Activated naive CD8-positive, alpha-beta T cell treated with anti-CD3 and anti-CD28 coated beads, Interleukin-2, amount 10 ng/mL, durations not matched to agents 7 days and 5 days (primary cell): Measurements from ENCODE around the gene POLN. TPM values are rescaled to one million over a fixed set of nuclear protein-coding genes. Genes with fewer than 3 reads are reported as not detected.
A peak's percentile ranks its signal among the peaks of the same experiment; 100 is the strongest.

Source experiments
- ATAC-seq: fragments of 150-1000 bp; cut with Tn5 transposase; one replicate; pipeline ENCODE4 v1.10.0; 2021; ENCODE audit warnings: low read depth, moderate library complexity
- POLR2A ChIA-PET: fragments of 350-600 bp; sonication (Branson Sonifier 250); formaldehyde crosslinking; loops from one replicate; lab custom pipeline; 2021; ENCODE audit warnings: antibody characterized with exemption; lab: Charles Lee
- DNase-seq: peaks from one replicate; pipeline ENCODE4 v3.0.0; 2021
- H3K27ac Mint-ChIP-seq: one replicate; pipeline ENCODE4 v1.8.0; 2022; ENCODE audit warnings: mild to moderate bottlenecking, mixed read lengths
- H3K27me3 Mint-ChIP-seq: one replicate; pipeline ENCODE4 v1.8.0; 2022; ENCODE audit warnings: mild to moderate bottlenecking, moderate library complexity, mixed read lengths
- H3K36me3 Mint-ChIP-seq: one replicate; pipeline ENCODE4 v1.8.0; 2021; ENCODE audit warnings: mild to moderate bottlenecking, mixed read lengths
- H3K4me1 Mint-ChIP-seq: one replicate; pipeline ENCODE4 v1.8.0; 2021; ENCODE audit warnings: mixed read lengths
- H3K4me3 Mint-ChIP-seq: one replicate; pipeline ENCODE4 v1.8.0; 2022; ENCODE audit warnings: mild to moderate bottlenecking, moderate library complexity, mixed read lengths
- H3K9me3 Mint-ChIP-seq: one replicate; pipeline ENCODE4 v1.8.0; 2021; ENCODE audit warnings: mixed read lengths
- total RNA-seq, 2 experiments: library from RNA; stranded (reverse); gene quantifications; one replicate each; pipeline ENCODE4 v1.2.3, GENCODE V29; 2021

POLN gene
- total RNA-seq, 2 experiments from 2014 or later = 2.4 to 3.2 TPM

- DNase-seq (peak; percentile 23), ATAC-seq (no peak)
- no peaks in the 10 kb centered on the region for H3K9me3 Mint-ChIP-seq
- H3K36me3 Mint-ChIP-seq = no peaks in the 10 kb centered on the region
- H3K4me3 Mint-ChIP-seq = no peak overlapping the region
- POLR2A ChIA-PET = no interaction called here
- no peaks in the 10 kb centered on the region for H3K27me3 Mint-ChIP-seq
- no peaks in the 10 kb centered on the region for H3K4me1 Mint-ChIP-seq
- no peak overlapping the region for H3K27ac Mint-ChIP-seq
These were observed 174.3 kb downstream of the POLN start for GRCh38 chr4:2067446-2068197.

GRCh38 chr4:2066571-2067445, 175.1 kb downstream of the POLN start:
- no peak overlapping the region for H3K27ac Mint-ChIP-seq
- H3K4me1 Mint-ChIP-seq = no peaks in the 10 kb centered on the region
- POLR2A ChIA-PET = no interaction called here
- H3K4me3 Mint-ChIP-seq = no peak overlapping the region
- DNase-seq (peak; percentile 27), ATAC-seq (no peak)
- H3K9me3 Mint-ChIP-seq = no peaks in the 10 kb centered on the region
- peaks cover under 1% of the 10 kb centered on the region for H3K27me3 Mint-ChIP-seq
- H3K36me3 Mint-ChIP-seq = no peaks in the 10 kb centered on the region

GRCh38 chr4:2066011-2066551, 175.8 kb downstream of the POLN start:
- ATAC-seq (no peak), DNase-seq (peak; percentile 19)
- Mint-ChIP-seq H3K9me3 (no peaks in the 10 kb centered on the region), H3K27me3 (peaks cover 3% of the 10 kb centered on the region), H3K36me3 (no peaks in the 10 kb centered on the region), H3K27ac (no peak overlapping the region), H3K4me3 (no peak overlapping the region), H3K4me1 (no peaks in the 10 kb centered on the region)
- POLR2A ChIA-PET = no interaction called here

- Mint-ChIP-seq H3K27me3 (peaks cover 3% of the 10 kb centered on the region), H3K9me3 (no peaks in the 10 kb centered on the region), H3K27ac (no peak overlapping the region), H3K36me3 (no peaks in the 10 kb centered on the region), H3K4me3 (no peak overlapping the region), H3K4me1 (no peaks in the 10 kb centered on the region)
- peak; percentile 27 for DNase-seq
- ATAC-seq = no peak
- POLR2A ChIA-PET = no interaction called here
These were observed 176.6 kb downstream of the POLN start for GRCh38 chr4:2065106-2065930.

- Mint-ChIP-seq H3K4me3 (no peak overlapping the region), H3K27ac (no peak overlapping the region), H3K9me3 (no peaks in the 10 kb centered on the region), H3K4me1 (no peaks in the 10 kb centered on the region), H3K36me3 (no peaks in the 10 kb centered on the region), H3K27me3 (peaks cover 3% of the 10 kb centered on the region)
- ATAC-seq = no peak
- POLR2A ChIA-PET = no interaction called here
- DNase-seq = peak; percentile 27
These were observed 177.5 kb downstream of the POLN start for GRCh38 chr4:2064276-2064991.

GRCh38 chr4:2063557-2064275, 178.2 kb downstream of the POLN start:
- peaks cover 3% of the 10 kb centered on the region for H3K27me3 Mint-ChIP-seq
- H3K4me1 Mint-ChIP-seq = no peaks in the 10 kb centered on the region
- no peaks in the 10 kb centered on the region for H3K36me3 Mint-ChIP-seq
- no peak overlapping the region for H3K4me3 Mint-ChIP-seq
- DNase-seq (no peak), ATAC-seq (no peak)
- no peak overlapping the region for H3K27ac Mint-ChIP-seq
- H3K9me3 Mint-ChIP-seq = no peaks in the 10 kb centered on the region
- POLR2A ChIA-PET = no interaction called here

- Mint-ChIP-seq H3K4me1 (no peaks in the 10 kb centered on the region), H3K36me3 (no peaks in the 10 kb centered on the region), H3K9me3 (no peaks in the 10 kb centered on the region), H3K27ac (no peak overlapping the region), H3K4me3 (no peak overlapping the region), H3K27me3 (peaks cover 3% of the 10 kb centered on the region)
- DNase-seq = no peak
- ATAC-seq = no peak
- POLR2A ChIA-PET = no interaction called here
These were observed 179.0 kb downstream of the POLN start for GRCh38 chr4:2062808-2063524.

- no peak overlapping the region for H3K4me3 Mint-ChIP-seq
- no peak for DNase-seq
- no peak for ATAC-seq
- no peaks in the 10 kb centered on the region for H3K4me1 Mint-ChIP-seq
- H3K27me3 Mint-ChIP-seq = peaks cover 9% of the 10 kb centered on the region
- POLR2A ChIA-PET = no interaction called here
- H3K27ac Mint-ChIP-seq = no peak overlapping the region
- no peaks in the 10 kb centered on the region for H3K9me3 Mint-ChIP-seq
- no peaks in the 10 kb centered on the region for H3K36me3 Mint-ChIP-seq
These were observed 179.6 kb downstream of the POLN start for GRCh38 chr4:2062168-2062807.

GRCh38 chr4:2061186-2062131, 180.5 kb downstream of the POLN start:
- H3K4me1 Mint-ChIP-seq = no peaks in the 10 kb centered on the region
- H3K4me3 Mint-ChIP-seq = no peak overlapping the region
- peaks cover 18% of the 10 kb centered on the region for H3K27me3 Mint-ChIP-seq
- H3K36me3 Mint-ChIP-seq = no peaks in the 10 kb centered on the region
- ATAC-seq (no peak), DNase-seq (no peak)
- H3K27ac Mint-ChIP-seq = no peak overlapping the region
- H3K9me3 Mint-ChIP-seq = no peaks in the 10 kb centered on the region
- POLR2A ChIA-PET = no interaction called here

GRCh38 chr4:2060611-2061185, 181.2 kb downstream of the POLN start:
- Mint-ChIP-seq H3K4me1 (no peaks in the 10 kb centered on the region), H3K36me3 (no peaks in the 10 kb centered on the region), H3K9me3 (no peaks in the 10 kb centered on the region), H3K27me3 (peaks cover 25% of the 10 kb centered on the region), H3K27ac (no peak overlapping the region), H3K4me3 (no peak overlapping the region)
- no peak for ATAC-seq
- POLR2A ChIA-PET = no interaction called here
- DNase-seq = no peak
